Ovary (tissue), 9 donors: Measurements from ENCODE around the gene SUSD6. TPM values are rescaled to one million over a fixed set of nuclear protein-coding genes. Genes with fewer than 3 reads are reported as not detected.

Source experiments
- DNase-seq, 5 donors: peaks; one replicate each; pipeline ENCODE4 v3.0.0-alpha.2; 2019 to 2020
- H3K27ac ChIP-seq, 2 donors: fragments of 200-600 bp; one replicate each; pipeline versions ENCODE4 v1.5.1 to v1.8.0; 2019 to 2022
- H3K27me3 ChIP-seq: fragments of 200-600 bp; one replicate; pipeline ENCODE4 v1.8.0; 2022
- H3K36me3 ChIP-seq: fragments of 200-600 bp; sonication (generic); one replicate; pipeline ENCODE4 v1.5.1; 2019
- H3K4me1 ChIP-seq: one replicate; pipeline ENCODE4 v1.8.1; 2013; ENCODE audit warnings: mild to moderate bottlenecking, moderate library complexity; ENCODE audit not compliant: insufficient read depth
- H3K4me3 ChIP-seq: fragments of 200-600 bp; sonication (generic); one replicate; pipeline ENCODE4 v1.5.1; 2017
- H3K9me3 ChIP-seq, 2 donors: fragments of 200-600 bp in 1 of 2; sonication (generic) in 1 of 2; one replicate each; pipeline versions ENCODE4 v1.5.1 to v1.8.1; 2013 to 2019; ENCODE audit warnings: mild to moderate bottlenecking in 1 of 2, moderate library complexity in 1 of 2
- EP300 ChIP-seq: sonication (generic); formaldehyde crosslinking; IDR thresholded peaks from one replicate; pipeline ENCODE4 v1.6.1; 2017; ENCODE audit warnings: antibody characterized with exemption
- POLR2A ChIP-seq: fragments of 450-650 bp; IDR thresholded peaks from one replicate; pipeline ENCODE4 v1.6.1; 2017; ENCODE audit warnings: antibody characterized with exemption, mild to moderate bottlenecking, moderate library complexity
- WGBS, 3 donors: extraction: QIAGEN DNeasy Blood & Tissue Kit in 1 of 3; methylation state at CpG; one replicate each; pipeline versions ENCODE4 v1.1.5 to v1.1.7; 2013 to 2017; 5-methylcytosine and 5-hydroxymethylcytosine counted together
- intact Hi-C, 4 donors: fragments of 100-400 bp; cut with DNase I; formaldehyde crosslinking; loops; one replicate each; pipeline versions ENCODE4 v1.11.0 to v1.15.1; 2022 to 2023
- polyA plus RNA-seq, 2 donors: library from polyadenylated mRNA; stranded (reverse); fragments of 200-250 nt in 1 of 2; fragments of 350-450 nt in 1 of 2; fragmentation: Illumina TruSeq in 1 of 2; extraction: RNeasy Lipid Tissue Mini Kit (QIAGEN cat#74804) in 1 of 2; gene quantifications; one replicate each; pipeline ENCODE4 v1.2.3, GENCODE V29; 2013 to 2014
- total RNA-seq, 7 donors: library from RNA; depleted of rRNA in 2 of 7; stranded (reverse); fragments of >200 nt in 2 of 7; fragmentation: NEBNext Ultra II Directional in 3 of 7; extraction: Animal tissue kit (Norgen Biotek cat#: 25700) in 3 of 7; gene quantifications; one replicate each; pipeline versions ENCODE4 v1.1.0 to v1.2.4, GENCODE V29; 2016 to 2023
- TF ChIP-seq, protein P1 (sequence below), 3 donors: fragments of 450-650 bp in 2 of 3; fragments of 200-600 bp in 1 of 3; IDR thresholded peaks; one replicate each; pipeline versions ENCODE4 v1.5.1 to v1.8.0; 2016 to 2022; ENCODE audit warnings: antibody characterized with exemption in 3 of 3, mild to moderate bottlenecking in 1 of 3
- donor health status: DM: no; HTN: no; CAD: no; lungs with moderate emphysema.
- donor health status: DM: no; HTN: no; CAD: no.
- donor health status: Bipolar disorder and iron deficiency.
- donor health status: DM: yes; HTN: yes; CAD: no.
- donor health status: DM: no; HTN: no; CAD: no.
- donor health status: DM: yes; HTN: yes; CAD: no.

SUSD6 gene
- total and polyA plus RNA-seq, 9 donors, result 12.6 to 35.3 (median 27.7) TPM

DNA sequence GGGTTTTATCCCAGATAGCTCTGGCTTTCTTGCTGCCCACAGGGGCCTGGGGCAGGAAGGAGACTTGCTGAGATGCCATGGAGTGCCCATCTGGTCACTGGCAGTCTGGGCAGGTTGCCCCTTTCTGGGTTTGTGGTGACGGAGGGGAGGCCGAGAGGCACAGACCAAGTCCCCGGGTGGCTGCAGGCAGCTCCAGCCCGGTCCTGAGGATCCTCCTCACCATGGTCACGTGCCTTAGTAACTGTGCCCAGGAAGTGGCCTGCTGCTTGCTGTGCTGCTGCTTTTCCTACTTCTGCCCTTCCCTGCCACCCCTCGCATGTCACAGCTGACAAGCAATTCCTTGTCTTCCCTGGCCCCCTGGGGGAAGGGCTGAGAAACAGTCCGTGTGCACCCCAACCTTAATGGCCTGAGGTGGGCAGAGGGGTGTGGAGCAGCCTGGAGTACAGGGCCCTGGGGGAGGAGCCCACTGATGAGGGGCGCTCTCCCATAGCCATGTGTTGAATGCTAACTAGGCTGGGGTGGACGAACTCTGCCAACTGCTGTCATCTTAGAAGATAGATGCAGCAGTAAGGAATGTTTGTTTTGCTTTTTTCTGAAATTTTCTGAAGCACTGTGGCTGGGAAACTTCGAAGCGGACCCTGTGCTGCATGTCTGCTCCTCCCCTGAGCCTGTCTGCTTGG is 100.6 kb downstream of the SUSD6 start:
- Histone ChIP-seq H3K27me3 (no peaks in the 10 kb centered on the region), H3K27ac (no peak overlapping the region), H3K36me3 (no peaks in the 10 kb centered on the region), H3K4me1 (peaks cover 15% of the 10 kb centered on the region), H3K4me3 (no peak overlapping the region), H3K9me3 (no peaks in the 10 kb centered on the region)
- WGBS, 3 donors, result 44 to 56% (median 47%) methylated on average over 11 of the region's 11 CpGs
- no peak for DNase-seq
- TF ChIP-seq, protein P1, sequence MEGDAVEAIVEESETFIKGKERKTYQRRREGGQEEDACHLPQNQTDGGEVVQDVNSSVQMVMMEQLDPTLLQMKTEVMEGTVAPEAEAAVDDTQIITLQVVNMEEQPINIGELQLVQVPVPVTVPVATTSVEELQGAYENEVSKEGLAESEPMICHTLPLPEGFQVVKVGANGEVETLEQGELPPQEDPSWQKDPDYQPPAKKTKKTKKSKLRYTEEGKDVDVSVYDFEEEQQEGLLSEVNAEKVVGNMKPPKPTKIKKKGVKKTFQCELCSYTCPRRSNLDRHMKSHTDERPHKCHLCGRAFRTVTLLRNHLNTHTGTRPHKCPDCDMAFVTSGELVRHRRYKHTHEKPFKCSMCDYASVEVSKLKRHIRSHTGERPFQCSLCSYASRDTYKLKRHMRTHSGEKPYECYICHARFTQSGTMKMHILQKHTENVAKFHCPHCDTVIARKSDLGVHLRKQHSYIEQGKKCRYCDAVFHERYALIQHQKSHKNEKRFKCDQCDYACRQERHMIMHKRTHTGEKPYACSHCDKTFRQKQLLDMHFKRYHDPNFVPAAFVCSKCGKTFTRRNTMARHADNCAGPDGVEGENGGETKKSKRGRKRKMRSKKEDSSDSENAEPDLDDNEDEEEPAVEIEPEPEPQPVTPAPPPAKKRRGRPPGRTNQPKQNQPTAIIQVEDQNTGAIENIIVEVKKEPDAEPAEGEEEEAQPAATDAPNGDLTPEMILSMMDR (IDR thresholded peaks at IDR 0.05), result no peak
- TF ChIP-seq EP300, result no peak
- no peak for TF ChIP-seq POLR2A
- intact Hi-C loops, result loop anchor here in 1 of 4 donors (10.0 kb wide), 1 partner anchor 97 kb away; the partner anchor contains the start of gene SUSD6

DNA sequence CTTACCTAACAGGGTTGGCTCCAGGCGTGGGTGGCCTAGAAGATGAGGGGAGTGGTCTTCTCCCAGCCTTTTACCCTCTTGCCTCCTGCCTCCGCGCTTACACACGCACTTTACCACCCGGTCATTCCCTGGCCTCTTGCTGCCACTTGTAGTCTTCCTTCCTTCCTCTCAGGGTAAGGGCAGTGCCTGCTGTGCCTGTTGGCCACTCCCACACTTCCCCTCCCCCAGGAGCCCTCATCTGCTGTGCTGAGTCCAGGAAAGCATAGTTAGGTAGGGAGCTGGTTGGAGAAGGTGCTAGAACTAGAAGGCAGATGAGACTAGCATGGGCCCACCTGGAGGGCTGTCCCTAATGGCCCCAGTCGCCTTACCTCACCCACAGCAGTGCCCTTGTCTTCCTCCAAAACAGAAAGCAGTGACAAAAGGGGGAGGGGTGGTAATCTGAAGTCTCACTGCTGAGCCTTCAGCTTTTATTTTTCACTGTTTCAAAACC is 101.2 kb downstream of the SUSD6 start:
- H3K4me3 ChIP-seq, result no peak overlapping the region
- no peaks in the 10 kb centered on the region for H3K9me3 ChIP-seq
- H3K27ac ChIP-seq, result peak overlapping the region in 1 of 2 donors; percentile 11
- TF ChIP-seq POLR2A (no peak), EP300 (no peak)
- TF ChIP-seq, protein P1 (IDR thresholded peaks at IDR 0.05), result no peak
- intact Hi-C loops, result loop anchor here in 1 of 4 donors (10.0 kb wide), 1 partner anchor 98 kb away; the partner anchor contains the start of gene SUSD6
- no peaks in the 10 kb centered on the region for H3K27me3 ChIP-seq
- WGBS, 3 donors, result 60 to 71% (median 64%) methylated on average over 6 of the region's 6 CpGs
- peaks cover 15% of the 10 kb centered on the region for H3K4me1 ChIP-seq
- DNase-seq, result peak in 1 of 5 donors; percentile 33
- no peaks in the 10 kb centered on the region for H3K36me3 ChIP-seq

DNA sequence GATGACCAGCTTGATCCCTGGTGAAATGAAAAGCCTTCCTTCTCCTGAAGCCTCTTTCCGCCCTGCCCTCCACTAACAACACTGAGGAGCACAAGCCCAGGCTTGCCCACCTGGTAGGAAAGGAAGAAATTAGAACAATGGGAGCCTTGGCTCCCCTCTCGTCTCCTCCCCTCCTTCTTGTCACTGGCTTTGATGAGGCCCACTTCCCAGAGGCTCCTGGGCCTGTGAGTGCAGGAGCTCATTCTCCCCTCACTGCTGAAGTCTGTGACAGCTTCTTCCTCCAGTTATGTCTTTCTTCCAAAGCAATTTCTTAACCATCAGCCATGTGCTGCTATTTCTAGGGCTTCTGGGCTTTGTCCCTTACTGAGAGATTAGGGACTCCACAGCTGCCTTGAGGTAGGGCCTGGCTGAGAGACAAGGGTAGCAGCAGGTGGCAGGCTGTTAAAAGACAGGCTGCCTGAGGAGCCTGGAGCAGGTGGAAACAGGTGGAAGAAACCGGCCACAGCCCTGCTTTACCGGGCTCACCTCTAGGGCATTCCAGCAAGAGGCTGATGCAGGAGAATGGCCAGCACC is 101.9 kb downstream of the SUSD6 start:
- intact Hi-C loops, result loop anchor here in 1 of 4 donors (10.0 kb wide), 1 partner anchor 98 kb away; the partner anchor contains the start of gene SUSD6
- H3K4me1 ChIP-seq, result peaks cover 15% of the 10 kb centered on the region
- no peak for DNase-seq
- no peak overlapping the region for H3K27ac ChIP-seq
- no peaks in the 10 kb centered on the region for H3K36me3 ChIP-seq
- 84 to 95% (median 86%) methylated on average over 4 of the region's 4 CpGs for WGBS, 3 donors
- TF ChIP-seq POLR2A (no peak), EP300 (no peak)
- TF ChIP-seq, protein P1 (IDR thresholded peaks at IDR 0.05), result no peak
- no peak overlapping the region for H3K4me3 ChIP-seq
- H3K9me3 ChIP-seq, result no peaks in the 10 kb centered on the region
- H3K27me3 ChIP-seq, result no peaks in the 10 kb centered on the region

DNA sequence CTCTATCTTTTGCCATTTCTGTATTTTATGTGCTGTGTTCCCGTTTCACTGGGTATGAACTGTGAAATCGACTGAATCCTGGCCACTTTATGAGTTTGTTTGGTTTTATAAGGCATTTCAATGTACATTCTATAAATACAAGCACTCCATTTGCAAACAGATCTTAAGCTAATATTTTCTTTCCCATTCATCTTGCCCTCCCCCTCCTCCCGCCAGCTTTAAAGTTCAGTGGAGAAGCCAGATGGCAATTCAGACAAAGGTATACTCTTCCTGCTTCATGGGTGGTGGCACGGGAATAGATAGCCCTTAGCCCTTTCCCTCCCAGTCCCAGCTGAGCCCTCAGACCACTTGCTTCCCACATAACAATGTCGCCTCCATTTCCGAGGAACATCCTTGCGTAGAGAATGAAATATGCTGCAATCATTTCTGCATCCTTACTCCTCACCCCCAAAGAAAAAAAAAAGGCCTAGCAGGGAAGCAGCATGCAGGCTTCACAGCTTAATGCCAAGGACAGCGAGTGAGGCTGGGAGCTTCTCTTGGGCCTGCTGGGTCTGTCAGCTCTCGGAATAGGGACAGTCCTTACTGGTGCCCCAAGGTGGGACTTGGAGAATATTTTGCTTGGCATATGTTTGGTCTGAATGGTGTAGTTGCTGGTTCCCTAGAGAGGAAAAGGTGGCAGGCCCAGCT is 102.7 kb downstream of the SUSD6 start:
- no peak overlapping the region for H3K4me3 ChIP-seq
- intact Hi-C loops, result loop anchor here in 1 of 4 donors (10.0 kb wide), 1 partner anchor 99 kb away; the partner anchor contains the start of gene SUSD6
- H3K9me3 ChIP-seq, result no peaks in the 10 kb centered on the region
- peaks cover 15% of the 10 kb centered on the region for H3K4me1 ChIP-seq
- WGBS, 3 donors, result 83 to 85% (median 83%) methylated on average over 9 of the region's 9 CpGs
- DNase-seq, result no peak
- no peaks in the 10 kb centered on the region for H3K27me3 ChIP-seq
- TF ChIP-seq POLR2A (no peak), EP300 (no peak)
- TF ChIP-seq, protein P1 (IDR thresholded peaks at IDR 0.05), result no peak
- no peaks in the 10 kb centered on the region for H3K36me3 ChIP-seq
- H3K27ac ChIP-seq, result no peak overlapping the region
